Stimulated activated CD8-positive, alpha-beta memory T cell treated with anti-CD3 and anti-CD28 coated beads, Interleukin-15, amount 100 ng/mL, for 4 hours (primary cell): ENCODE data around the gene CTU2.

ENCODE experiments used
- DNase-seq, 2 donors: peaks; one replicate each; pipeline ENCODE4 v3.0.0-alpha.2; 2020; ENCODE audit warnings: low read depth in 2 of 2

Gene CTU2

DNA sequence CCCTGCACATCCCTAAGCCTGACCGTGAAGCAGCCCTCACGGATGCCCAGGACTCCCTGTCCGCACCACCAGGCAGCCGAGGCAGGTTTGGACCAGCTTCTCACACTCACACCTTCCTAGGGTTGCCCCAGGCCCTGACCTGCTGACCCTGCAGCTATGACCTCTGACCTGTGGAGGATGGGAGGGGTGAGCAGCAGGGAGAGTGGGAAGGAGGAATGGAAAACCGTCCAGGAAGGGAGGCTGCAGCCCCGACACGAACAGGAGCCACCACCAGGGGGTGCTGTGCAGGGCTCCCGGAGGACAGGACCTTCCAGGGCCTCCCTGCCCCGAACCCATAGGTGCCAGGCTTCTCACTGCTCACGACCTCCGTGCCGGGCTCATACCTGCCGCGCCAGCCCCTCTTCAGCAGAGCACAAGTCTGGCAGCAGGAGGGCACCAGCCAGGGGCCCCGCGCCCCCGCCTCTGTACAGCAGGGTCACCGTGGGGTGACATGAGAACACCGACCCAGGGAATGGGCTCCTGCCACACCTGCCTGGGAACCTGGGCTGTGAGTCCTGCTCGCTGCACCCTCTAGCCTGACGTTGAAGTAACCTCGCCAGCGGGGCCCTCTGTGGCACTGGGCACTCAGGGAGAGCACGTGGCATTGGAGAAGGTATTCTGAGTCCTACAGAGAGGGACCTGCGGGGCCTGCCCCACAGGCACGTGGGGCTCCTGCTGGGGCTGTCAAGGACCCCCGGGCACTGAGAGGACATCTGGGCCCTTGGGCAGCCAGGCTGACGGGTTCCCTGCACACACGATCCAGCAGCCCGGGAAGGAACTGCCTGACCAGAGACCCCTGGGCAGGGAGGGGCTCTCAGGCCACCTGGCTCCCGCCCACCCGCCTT lies 37.6 kb downstream of the CTU2 start:
- peak; percentile 32 to 46 for DNase-seq

DNA sequence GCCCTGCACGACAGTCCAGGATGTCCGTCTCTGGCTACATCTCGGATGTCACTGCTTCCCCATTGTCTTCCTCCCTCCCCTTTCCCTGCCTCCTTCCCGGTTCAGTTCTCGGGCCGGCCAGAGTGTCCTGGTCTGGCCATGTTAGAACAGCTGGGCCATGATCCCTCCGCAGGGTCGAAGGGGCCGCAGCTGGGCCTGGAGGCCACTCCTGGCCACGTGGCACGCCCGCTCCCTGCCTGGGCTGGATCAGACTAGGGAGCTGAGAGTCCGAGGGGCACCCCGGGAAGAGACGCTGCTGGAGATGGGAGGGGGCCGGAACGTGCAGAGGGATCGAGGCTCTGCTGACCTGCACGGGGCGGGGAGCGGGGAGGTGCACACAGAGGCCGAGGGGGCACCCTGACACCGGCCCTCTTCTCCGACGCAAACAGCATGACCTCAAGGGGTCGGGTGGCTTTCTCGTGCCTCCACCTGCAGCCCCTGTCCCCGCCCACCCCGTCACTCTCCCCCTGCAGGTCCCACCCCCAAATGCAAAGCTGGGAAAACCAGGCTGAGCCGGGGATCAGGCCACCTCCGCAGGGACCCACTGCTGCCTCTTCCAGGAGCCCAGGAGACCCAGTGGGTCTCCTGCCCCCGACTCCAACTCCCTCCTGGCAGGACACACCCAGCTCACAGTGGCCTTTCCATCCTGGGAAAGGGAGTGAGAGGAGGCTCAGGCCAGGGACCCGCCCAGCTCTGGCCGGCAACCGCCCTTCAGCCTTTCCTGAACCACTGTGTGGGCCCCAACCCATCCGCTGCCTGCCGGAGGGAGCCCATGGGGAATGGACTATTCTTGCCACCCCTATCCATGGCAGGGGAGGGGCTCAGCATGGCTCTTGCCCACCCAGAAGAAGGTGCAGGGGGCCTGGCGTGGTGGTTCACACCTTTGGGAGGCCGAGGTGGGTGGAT lies 38.5 kb downstream of the CTU2 start:
- DNase-seq, result no peak

DNA sequence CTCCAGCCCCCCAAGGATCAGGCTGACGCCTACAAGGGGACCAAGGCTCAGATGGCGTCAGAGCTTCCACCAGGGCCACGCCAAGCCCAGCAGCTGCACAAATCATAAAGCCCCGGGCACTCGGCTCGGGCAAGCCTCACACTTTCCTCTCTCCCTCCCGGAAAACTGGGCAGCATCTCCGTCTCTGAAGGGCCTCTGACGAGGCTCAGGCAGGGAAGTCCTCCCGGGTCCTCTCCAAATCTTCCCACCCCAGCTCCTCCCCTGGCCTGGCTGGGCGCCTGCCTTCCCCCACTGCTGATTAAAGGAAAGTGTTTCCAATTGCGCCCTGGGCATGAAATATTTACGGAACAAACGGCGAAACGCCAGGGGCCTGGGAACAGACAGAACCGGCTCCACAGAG lies 40.2 kb downstream of the CTU2 start:
- no peak for DNase-seq

DNA sequence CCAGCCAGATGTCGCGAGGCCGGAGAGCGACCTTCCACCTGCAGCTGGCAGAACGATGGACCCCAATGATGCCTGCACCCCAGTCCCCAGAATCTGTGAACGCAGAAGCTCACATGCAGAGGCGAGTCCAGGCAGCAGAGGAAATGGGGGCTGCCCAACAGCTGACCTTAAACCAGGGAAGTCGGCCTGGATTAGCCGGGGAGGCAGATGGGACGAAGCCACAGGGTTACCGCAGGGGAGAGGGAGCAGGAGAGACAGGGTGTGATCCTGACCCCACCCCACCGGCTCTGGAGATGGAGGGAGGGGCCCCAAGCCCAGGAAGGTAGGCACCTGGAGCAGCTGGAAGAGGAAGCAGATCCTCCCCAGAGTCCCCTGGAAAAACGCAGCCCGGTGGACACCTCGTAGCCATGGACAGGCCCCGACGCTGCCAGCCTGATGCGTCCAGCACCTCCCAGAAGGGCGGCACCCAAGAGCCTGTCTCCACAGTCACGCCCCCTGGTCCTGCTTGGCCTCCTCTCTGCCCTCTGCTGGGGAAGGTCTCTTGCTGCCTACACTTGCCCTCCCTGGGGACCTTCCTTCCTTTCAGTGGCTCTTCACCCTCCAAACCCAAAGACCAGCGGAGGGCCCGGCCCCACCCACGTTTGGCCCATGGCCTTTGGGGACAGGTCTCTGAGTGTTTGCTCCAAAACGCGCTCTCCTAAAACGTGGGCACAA lies 41.4 kb downstream of the CTU2 start:
- DNase-seq, result no peak

DNA sequence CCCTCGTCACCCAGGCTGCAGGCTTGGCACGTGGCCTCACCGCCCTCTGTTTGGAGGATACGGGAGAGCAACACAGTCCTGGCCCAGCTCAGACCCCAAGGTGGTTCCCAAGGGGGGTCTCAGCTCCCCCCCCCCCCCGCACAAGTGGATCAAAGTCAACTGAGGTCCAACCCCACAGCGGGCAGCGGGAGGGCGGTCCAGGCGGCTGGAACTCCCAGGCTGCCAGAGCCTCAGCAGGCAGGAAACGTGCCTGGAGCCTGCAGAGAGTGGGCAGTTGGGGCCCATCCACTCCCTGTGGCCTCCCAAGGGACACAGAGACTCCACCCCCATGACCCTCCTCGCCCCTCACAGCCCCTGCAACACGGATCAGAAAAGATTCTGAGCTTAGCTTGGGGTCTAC lies 42.1 kb downstream of the CTU2 start:
- no peak for DNase-seq

DNA sequence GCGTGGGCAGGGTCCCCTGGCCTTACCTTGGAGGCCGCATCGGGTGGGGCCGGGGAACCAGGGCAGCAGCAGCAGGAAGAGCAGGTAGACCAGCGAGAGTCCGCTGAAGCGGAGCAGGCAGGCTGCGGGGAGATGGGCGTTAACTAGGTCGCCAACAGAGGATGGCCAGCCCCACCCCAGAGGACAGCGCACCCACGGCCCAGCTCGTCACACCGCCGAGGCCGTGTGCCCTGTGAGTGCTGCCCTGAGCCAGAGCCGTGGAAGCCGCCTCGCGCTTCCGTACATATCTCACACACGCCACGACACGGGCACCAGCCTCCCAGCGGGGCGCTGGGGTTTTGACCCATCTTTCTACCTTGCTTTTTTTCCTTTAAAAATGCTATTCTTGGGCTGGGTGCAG lies 43.1 kb downstream of the CTU2 start:
- no peak for DNase-seq

DNA sequence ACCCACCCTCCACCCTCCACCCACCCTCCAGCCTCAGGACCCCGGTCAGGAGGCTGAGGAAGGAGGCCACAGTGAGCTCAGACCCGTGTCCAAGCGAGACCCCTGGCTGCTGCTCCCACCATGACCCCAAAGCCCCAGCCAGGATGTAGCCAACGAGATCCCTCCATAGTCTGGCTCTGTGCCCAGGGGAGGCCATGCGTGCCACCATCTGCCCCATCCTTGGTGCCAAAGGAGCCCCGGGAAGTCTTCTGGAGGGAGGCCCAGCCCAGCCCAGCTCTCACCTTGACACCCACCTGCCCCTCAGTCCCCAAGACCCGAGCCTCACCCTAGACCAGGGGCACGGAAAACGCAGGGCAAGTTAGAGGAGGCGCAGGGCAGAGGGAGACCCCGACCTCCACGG lies 44.6 kb downstream of the CTU2 start:
- DNase-seq, result no peak

DNA sequence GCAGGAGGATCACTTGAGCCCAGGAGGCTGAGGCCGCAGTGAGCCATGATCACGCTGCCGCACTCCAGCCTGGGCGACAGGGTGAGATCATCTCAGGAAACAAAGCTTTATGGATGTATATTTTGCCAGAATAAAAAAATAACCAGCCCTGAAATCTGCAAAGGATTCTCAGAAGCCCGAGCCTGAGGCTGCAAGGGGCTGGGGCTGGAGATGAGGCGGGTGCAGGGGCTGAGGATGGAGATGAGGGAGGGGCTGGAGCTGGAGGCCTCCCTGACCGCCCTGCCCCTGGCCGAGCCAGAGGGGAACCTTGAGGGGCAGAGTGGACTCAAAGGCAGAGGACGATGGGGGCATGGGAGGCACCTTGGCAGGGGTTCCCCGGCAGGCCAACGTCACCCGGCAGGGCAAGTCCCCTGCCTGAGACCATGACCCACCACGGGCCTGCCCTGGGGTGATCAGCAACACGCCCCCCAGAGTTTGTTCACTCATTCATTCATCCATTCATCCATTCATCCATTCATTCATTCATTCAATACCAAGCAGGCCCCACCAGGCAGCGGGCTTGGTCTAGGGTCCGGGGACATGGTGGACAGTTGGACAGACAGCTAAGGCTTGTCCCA lies 46.2 kb downstream of the CTU2 start:
- no peak for DNase-seq

DNA sequence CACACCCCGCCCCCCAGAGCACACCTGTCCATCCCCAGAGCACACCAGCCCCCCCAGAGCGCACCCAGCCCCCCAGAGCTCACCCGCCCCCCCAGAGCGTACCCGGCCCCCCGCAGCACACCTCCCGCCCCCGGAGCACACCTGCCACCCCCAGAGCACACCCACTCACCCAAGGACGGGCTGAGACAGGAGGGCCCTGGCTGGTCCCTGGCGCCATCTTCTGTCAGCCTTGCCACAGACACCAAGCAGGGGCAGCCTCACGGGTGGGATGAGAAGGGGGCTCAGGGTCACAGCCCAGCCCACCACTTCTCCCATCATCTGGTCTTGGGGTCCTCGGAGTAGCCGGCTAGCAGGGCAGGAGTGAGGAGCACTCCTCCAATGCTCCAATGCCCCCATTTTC lies 46.9 kb downstream of the CTU2 start:
- no peak for DNase-seq

DNA sequence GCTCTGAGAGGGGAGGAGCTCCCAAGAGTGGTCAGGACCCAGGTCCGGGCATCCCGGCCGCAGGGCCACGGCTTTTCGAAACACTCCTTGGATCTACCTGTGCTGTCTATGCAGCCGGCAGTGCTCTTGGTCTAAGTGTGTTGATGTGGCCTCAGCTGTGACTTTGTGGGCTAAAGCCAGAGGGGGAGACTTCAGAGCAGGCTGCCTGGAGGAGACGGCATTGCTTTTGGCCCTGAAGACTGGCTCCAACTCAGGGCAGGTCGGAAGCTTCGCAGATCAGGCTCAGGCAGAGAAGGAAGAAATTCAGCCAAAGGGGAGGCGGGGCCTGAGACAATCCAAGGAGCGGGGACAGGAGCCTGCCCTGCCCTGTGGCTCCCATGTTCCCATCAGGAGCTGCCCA lies 47.3 kb downstream of the CTU2 start:
- DNase-seq, result no peak

DNA sequence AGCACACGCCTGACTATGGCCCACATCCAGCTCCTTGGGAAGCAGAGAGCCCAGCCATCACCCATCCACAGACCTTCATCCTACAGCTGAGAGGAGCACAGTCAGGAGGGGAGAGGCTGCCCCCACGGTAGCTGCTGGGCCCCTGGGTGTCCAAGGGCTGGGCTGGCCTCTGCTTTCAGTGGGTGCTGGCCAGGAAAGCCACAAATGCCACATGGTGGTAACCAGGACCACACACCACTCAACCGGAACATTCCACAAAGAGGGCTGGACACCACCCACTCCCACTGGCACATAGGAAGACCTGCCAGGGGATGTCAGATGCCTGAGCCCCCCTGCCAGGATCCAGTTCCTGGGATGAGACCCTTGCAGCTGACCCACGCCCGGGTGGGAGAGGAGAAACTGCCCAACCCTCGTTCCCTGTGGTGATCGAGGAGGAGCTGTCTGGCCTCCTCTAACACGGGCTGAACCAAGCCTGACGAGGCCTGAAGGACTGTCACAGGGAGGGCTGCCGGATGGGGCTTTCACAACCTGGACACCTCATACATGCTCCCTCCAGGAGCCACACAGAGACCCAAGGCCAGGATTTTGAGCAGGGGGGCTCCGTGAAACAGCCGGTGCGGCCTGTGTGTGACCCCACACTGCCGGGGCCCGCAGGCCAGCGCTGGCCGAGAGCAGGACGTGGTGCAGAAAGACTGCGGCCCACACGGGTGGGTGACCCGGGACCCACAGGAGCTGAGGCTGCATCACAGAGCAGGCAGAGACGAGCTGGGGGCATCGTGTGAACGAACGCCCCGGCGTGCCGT lies 48.0 kb downstream of the CTU2 start:
- no peak for DNase-seq

DNA sequence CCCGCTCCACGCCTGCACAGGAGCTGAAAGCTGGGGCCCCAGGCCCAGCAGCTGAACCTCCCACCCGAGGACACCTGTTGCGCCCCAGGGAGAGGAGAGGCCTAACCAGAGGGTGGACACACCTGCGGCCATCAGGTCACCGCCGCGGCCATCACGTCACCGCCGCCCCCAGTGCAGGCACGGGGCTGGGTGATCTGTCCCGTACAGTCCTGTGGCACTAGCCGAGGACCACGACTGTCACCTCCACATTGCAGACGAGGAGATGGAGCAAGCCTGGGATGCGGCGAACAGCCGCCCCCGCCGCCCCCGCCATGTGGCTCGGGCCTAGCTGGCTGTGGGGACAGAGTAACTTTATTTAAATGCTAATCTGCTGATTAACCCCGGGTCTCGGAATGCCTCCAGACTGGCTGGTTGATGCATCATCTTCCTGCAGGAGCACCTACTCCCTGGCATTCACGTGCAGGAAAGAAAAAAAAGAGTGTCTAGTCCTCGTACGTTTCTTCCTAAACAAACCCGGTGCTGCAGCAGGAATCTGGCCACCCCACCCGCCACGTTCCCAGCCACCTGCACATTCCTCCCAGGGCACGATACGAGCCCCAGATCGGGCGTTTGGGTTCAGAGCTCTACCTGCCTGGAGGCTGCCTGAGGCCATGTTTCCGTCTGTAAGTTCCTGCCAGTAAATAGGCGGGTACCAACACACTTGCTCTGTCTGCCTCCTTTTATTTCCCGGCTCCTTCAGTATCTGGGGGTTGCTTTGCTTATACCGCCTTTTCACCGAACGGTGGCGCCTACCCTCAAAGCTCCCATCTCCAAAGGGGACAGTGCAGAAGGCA lies 48.8 kb downstream of the CTU2 start:
- DNase-seq, result no peak

DNA sequence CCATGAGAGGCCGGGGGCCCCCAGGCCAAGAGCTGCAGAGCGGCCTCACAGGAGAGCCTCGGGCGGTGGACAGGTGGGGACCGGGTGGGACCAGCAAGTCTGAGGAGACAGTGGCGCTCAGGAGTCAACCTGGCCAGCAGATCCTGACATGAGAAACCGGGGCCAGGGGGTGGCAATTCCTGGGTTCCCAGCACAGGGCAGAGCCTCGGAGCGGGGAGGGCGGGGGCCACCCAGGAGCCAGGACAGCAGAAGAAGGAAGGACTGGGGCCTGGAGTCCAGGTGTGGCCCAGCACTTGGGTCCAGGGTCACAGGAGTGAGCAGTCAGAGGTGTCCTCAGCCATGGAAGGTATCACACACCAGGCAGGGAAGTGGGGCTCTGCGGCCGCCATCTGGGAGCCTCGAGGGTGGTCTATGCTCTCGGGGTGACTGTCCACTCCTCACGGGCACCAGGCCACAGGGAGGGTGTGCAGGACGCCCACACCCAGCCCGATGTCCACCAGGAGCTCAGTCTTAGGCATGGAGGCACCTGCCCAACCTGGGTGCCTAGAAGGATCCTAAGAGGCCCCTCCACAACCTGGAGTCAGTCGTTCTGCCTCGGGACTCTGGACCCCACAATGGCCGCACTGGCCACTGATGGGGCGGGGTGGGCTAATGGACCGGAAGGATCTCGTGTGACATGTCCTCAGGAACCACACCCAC lies 49.6 kb downstream of the CTU2 start:
- no peak for DNase-seq

DNA sequence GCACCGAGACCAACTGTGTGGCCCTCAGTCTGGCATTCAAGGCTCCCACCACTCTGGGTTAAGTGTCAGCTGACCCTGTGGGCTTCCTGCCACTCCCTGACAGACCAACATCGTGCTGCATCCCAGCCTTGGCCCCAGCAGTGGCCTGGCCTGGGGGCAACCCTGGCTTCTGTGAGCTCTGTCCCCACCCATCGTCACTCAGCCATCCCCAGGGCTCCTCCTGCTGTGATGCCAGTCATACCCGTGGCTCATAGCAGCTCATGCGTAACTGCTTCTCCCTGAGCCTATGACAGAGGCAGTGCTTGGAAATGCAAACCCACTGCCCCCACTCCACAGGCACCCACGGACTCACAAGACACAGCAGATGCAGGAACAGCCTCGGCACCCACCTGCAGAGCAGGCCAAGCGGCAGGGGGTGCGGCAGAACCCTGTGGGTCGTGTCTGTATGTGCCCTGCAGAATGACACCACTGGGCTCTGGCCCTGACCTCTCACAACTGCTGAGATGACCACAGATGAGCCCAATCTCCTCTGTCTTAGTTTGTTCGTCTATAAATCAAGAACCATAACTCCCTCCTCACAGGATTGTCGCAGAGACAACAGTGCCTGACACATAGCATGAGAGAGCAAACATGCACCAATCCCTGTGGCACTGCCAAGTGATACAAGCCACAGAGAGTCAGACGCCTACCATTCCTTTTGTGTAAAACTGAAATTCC lies 52.1 kb downstream of the CTU2 start:
- no peak for DNase-seq

DNA sequence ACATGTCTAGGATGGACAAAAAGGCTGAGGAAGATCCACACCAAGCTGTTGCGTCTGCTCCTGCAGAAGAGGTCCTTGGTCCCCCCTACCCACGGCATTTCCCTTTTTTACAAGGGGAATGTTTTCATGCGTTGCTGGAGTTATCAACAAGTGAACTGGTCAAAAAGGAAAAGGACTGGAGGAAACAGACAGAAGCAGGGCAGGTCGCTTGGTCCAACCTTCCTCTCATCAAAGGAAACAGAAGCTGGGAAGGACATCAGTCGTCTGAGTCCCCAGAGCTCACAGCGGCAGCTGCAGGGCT lies 52.6 kb downstream of the CTU2 start:
- no peak for DNase-seq

DNA sequence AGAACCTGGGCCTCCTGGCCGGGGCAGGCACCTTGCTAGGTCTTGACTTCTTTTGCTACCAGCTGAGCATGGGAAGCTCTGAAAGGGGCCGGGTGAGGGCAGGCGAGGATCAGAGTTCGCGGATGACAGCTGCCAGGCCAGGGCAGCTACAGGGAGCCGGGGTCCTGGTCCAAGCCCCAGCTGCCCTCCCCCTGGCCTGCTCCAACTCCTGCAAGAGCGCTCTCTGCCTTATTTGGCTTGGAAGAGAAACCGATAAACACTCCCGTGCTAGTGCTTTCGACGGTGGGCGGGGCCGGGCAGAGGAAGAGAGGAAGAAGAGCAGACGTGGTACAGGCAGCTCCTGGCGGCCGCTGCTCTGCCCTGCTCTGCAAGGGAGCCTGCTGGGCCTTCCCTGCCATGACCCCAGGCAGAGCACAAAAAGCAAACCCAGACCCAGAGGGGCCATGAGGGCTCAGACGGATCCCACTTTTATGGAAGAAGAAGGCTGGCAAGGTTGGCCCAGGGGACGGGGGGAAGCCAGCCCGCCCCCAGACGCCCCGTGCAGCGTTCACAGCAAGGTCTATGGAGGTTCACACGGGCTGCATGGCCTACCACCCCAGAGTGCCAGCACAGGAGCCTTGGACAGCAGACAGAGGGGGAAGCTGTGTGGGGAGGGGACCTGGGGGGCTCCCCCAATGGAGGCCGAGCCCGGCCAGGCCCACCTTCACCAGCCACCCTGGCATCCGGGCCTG lies 53.1 kb downstream of the CTU2 start:
- no peak for DNase-seq

DNA sequence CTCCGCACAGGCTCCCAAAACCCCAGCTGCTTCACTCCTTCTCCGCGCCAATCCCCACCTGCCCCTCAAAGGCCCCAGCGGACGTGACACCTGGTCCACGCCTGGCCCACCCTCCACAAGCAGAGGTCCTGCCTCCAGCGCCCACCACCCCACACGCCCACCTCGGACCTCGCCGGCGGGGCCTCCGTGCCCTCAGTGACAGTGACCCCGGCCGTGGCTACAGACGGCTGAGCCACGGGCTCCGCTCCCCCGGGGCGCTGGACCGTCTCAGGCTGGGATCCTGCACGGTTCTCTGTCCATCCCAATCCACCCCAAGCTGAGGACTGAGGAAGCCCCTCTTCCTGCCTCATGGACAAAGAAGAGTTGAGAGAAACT lies 53.7 kb downstream of the CTU2 start:
- DNase-seq, result no peak

DNA sequence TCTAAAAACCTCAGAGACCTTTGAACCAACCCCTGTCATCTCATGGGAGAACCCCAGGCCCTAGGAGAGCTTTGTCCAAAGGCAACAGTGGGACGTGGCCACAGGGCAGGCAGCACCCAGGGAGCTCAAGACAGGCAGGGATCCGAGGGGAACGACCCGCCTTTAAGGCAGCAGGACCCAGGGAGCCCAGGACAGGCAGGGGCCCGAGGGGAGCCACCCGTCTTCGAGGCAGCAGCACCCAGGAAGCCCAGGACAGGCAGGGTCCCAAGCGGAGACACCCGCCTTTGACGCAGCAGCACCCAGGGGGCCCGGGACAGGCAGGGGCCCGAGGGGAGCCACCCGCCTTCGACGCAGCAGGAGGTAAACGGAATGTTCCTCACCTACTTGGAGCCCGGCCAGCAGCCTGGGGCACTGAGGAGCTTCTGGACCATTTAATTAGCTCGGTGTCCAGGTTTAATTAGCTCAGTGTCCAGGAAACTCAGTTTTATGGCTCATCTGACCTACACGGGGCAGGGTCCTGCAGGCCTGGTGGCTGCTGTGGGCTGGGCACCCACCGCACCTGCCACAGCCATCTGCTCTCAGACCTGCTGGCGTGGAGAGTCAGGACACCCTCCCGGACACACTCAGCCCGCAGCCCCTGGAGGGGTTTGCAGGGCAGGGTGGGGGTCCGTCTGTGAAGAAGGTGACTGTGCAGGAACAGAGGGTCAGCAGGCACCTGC lies 54.3 kb downstream of the CTU2 start:
- no peak for DNase-seq
